Subcutaneous adipose tissue (tissue), 4 donors: Measurements from ENCODE around the gene PIK3IP1. TPM values are rescaled to one million over a fixed set of nuclear protein-coding genes. Genes with fewer than 3 reads are reported as not detected.

Source experiments
- CTCF ChIP-seq: fragments of 450-650 bp; IDR thresholded peaks from one replicate; pipeline ENCODE4 v1.5.1; 2016; ENCODE audit warnings: low read depth, mild to moderate bottlenecking, control low read depth, antibody characterized with exemption, moderate library complexity
- total RNA-seq, 4 donors: library from RNA; depleted of rRNA; stranded (reverse); fragments of >200 nt; gene quantifications; one replicate each; pipeline ENCODE4 v1.1.0, GENCODE V29; 2016

Gene PIK3IP1
- total RNA-seq, 4 donors from 2014 or later = 39.9 to 179 (median 98.4) TPM

- TF ChIP-seq CTCF = no peak
These were observed 9.4 kb downstream of the PIK3IP1 start for GRCh38 chr22:31282748-31283468.

GRCh38 chr22:31281733-31282132, 10.6 kb downstream of the PIK3IP1 start:
- TF ChIP-seq CTCF = no peak

- TF ChIP-seq CTCF = no peak
These were observed 12.3 kb downstream of the PIK3IP1 start for GRCh38 chr22:31279821-31280505.

GRCh38 chr22:31279327-31279669, 13.0 kb downstream of the PIK3IP1 start:
- TF ChIP-seq CTCF = no peak

- TF ChIP-seq CTCF = no peak
These were observed 13.5 kb downstream of the PIK3IP1 start for GRCh38 chr22:31278626-31279326.

- TF ChIP-seq CTCF = no peak
These were observed 14.1 kb downstream of the PIK3IP1 start for GRCh38 chr22:31278151-31278621.

GRCh38 chr22:31277741-31278140, 14.5 kb downstream of the PIK3IP1 start:
- no peak for TF ChIP-seq CTCF
